DND-41 (cell line): ENCODE data around the gene RYR3.

ENCODE experiments used
- EZH2 ChIP-seq: IDR thresholded peaks from 3 replicates; pipeline ENCODE4 v1.6.1; 2012; ENCODE audit warnings: borderline replicate concordance, low read depth, mild to moderate bottlenecking, moderate library complexity, low read length, inconsistent platforms; ENCODE audit not compliant: severe bottlenecking
- TF ChIP-seq, protein P1 (sequence below): IDR thresholded peaks from 2 replicates; pipeline ENCODE4 v1.5.1; 2012; ENCODE audit warnings: borderline replicate concordance, low read length, moderate library complexity, mild to moderate bottlenecking; ENCODE audit not compliant: poor library complexity, severe bottlenecking; ENCODE audit errors: extremely low read depth

DNA sequence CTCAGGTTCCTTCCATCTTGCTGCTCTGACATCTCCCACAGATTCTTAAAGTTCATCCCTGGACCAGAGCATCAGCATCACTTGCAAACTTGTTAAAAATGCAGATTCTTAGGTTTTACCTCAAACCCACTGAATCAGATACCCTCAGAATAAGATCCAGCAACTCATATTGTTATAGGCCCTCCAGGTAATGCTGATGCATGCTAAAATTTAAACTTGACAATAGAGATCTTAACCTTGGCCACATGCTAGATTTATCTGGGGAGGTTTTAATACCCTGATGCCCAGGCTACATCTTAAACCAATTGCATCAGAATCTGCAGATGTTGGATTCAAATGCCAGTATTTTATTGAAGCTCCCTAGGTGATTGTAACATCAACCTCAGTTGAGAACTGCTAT lies 256.9 kb downstream of the RYR3 start:
- TF ChIP-seq, protein P1, sequence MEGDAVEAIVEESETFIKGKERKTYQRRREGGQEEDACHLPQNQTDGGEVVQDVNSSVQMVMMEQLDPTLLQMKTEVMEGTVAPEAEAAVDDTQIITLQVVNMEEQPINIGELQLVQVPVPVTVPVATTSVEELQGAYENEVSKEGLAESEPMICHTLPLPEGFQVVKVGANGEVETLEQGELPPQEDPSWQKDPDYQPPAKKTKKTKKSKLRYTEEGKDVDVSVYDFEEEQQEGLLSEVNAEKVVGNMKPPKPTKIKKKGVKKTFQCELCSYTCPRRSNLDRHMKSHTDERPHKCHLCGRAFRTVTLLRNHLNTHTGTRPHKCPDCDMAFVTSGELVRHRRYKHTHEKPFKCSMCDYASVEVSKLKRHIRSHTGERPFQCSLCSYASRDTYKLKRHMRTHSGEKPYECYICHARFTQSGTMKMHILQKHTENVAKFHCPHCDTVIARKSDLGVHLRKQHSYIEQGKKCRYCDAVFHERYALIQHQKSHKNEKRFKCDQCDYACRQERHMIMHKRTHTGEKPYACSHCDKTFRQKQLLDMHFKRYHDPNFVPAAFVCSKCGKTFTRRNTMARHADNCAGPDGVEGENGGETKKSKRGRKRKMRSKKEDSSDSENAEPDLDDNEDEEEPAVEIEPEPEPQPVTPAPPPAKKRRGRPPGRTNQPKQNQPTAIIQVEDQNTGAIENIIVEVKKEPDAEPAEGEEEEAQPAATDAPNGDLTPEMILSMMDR: no peak
- no peak for TF ChIP-seq EZH2
